Ovary (tissue), 3 donors: ENCODE results near the gene ABHD16A.

ENCODE experiments used
- CTCF ChIP-seq, 3 donors: fragments of 450-650 bp in 2 of 3; fragments of 200-600 bp in 1 of 3; IDR thresholded peaks; one replicate each; pipeline versions ENCODE4 v1.5.1 to v1.8.0; 2016 to 2022; ENCODE audit warnings: antibody characterized with exemption in 3 of 3, mild to moderate bottlenecking in 1 of 3
- EP300 ChIP-seq: sonication (generic); formaldehyde crosslinking; IDR thresholded peaks from one replicate; pipeline ENCODE4 v1.6.1; 2017; ENCODE audit warnings: antibody characterized with exemption
- POLR2A ChIP-seq: fragments of 450-650 bp; IDR thresholded peaks from one replicate; pipeline ENCODE4 v1.6.1; 2017; ENCODE audit warnings: antibody characterized with exemption, mild to moderate bottlenecking, moderate library complexity
- donor health status: DM: no; HTN: no; CAD: no.

- no peak for TF ChIP-seq CTCF (IDR thresholded peaks at IDR 0.05)
- no peak for TF ChIP-seq POLR2A
- TF ChIP-seq EP300, result no peak
Measured at GRCh38 chr6:31730631-31731086, 27.5 kb upstream of the ABHD16A start.
